ENCODE data around the gene ZNF500.

The ZNF500 gene

DNA sequence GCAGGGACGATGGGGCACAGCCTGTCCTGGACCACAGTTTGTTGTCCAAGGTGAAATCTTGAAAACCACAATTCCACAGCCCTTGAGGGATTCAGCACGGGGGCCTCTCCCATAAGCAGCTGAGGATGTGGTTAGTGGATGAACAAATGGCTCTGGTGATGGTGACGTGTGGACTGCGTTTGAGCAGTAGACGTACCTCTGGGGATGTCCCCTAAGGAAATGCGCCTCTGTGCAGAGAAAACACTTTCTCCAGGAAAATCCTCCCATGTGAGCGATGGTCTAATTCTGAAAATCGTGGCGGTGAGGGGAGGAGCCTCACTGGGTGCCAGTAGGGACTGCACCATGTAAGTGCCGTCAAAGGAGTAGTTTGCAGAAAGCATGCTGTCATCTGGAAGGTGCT lies 23.9 kb upstream of the ZNF500 start (continued):
- no peak for TF ChIP-seq ZBTB20 (tag by site-specific recombination; IDR thresholded peaks at IDR 0.05)
- no peak for TF ChIP-seq ZBTB1 (tag by site-specific recombination; IDR thresholded peaks at IDR 0.05)
- TF ChIP-seq TCF7L2 (IDR thresholded peaks at IDR 0.05; ENCODE audit: borderline replicate concordance, low read depth, low read length) = no peak
- TF ChIP-seq KLF10 (tag by site-specific recombination; IDR thresholded peaks at IDR 0.05) = no peak
- no peak for TF ChIP-seq GLI4 (tag by site-specific recombination; IDR thresholded peaks at IDR 0.05)
- no peak for TF ChIP-seq ZEB2 (tag by site-specific recombination; IDR thresholded peaks at IDR 0.05)

DNA sequence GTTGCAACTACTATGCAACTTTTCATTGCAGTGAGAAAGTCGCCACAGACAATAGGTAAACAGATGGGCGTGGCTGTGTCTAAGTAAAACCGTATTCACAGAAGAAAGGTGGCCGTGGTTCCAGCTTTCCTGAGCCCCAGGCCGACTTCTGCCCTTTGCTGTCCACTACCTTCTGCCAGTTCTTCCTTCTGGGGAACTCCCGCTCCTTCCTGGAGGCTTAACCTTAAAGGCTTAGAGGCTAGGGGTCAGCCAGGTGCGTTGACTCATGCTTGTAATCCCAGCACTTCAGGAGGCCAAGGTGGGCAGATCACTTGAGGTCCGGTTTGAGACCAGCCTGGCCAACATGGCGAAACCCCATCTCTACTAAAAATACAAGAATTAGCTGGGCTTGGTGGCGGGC lies 23.3 kb upstream of the ZNF500 start:
- POLR2A ChIA-PET = interaction anchor here (0.9 kb wide), 1 partner anchor 12 kb away, joined by 3 read pairs; the partner anchor contains the start of gene ROGDI
- Histone ChIP-seq H3K36me3 (ENCODE audit: control insufficient read depth in 2 of 2, insufficient read depth in 1 of 2, low read length in 2 of 2) (no peaks in the 10 kb centered on the region), H3K4me3 (ENCODE audit: low read depth, low read length) (no peak overlapping the region), H3K9me3 (ENCODE audit: control insufficient read depth, insufficient read depth, low read depth, low read length) (no peaks in the 10 kb centered on the region), H3K4me1 (ENCODE audit: control insufficient read depth, insufficient read depth, low read length) (no peaks in the 10 kb centered on the region), H3K27ac (ENCODE audit: extremely low read depth, low read depth, low read length) (no peak overlapping the region)
- CTCF ChIA-PET = interaction anchor here (0.8 kb wide), 1 partner anchor 10 kb away, joined by 3 read pairs; no protein-coding TSS in a partner anchor
- no peak for TF ChIP-seq RBAK (tag by site-specific recombination; IDR thresholded peaks at IDR 0.05)
- no peak for TF ChIP-seq ZXDB (tag by site-specific recombination; IDR thresholded peaks at IDR 0.05)
- TF ChIP-seq FEZF1 (tag by site-specific recombination; IDR thresholded peaks at IDR 0.05) = no peak
- no peak for TF ChIP-seq ZNF707 (tag by site-specific recombination; IDR thresholded peaks at IDR 0.05)
- no peak for TF ChIP-seq ZNF514 (tag by site-specific recombination; IDR thresholded peaks at IDR 0.05)
- TF ChIP-seq GLI4 (tag by site-specific recombination; IDR thresholded peaks at IDR 0.05) = no peak
- TF ChIP-seq ZNF112 (tag by site-specific recombination; IDR thresholded peaks at IDR 0.05) = no peak
- TF ChIP-seq ZNF621 (tag by site-specific recombination; IDR thresholded peaks at IDR 0.05) = no peak
- no peak for TF ChIP-seq ZNF23 (tag by site-specific recombination; IDR thresholded peaks at IDR 0.05; ENCODE audit: borderline replicate concordance)
- no peak for TF ChIP-seq ZNF404 (tag by site-specific recombination; IDR thresholded peaks at IDR 0.05)
- no peak for TF ChIP-seq ZFP37 (tag by site-specific recombination; IDR thresholded peaks at IDR 0.05)
- TF ChIP-seq, protein P1, sequence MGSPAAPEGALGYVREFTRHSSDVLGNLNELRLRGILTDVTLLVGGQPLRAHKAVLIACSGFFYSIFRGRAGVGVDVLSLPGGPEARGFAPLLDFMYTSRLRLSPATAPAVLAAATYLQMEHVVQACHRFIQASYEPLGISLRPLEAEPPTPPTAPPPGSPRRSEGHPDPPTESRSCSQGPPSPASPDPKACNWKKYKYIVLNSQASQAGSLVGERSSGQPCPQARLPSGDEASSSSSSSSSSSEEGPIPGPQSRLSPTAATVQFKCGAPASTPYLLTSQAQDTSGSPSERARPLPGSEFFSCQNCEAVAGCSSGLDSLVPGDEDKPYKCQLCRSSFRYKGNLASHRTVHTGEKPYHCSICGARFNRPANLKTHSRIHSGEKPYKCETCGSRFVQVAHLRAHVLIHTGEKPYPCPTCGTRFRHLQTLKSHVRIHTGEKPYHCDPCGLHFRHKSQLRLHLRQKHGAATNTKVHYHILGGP (tag by site-specific recombination; IDR thresholded peaks at IDR 0.05) = no peak

DNA sequence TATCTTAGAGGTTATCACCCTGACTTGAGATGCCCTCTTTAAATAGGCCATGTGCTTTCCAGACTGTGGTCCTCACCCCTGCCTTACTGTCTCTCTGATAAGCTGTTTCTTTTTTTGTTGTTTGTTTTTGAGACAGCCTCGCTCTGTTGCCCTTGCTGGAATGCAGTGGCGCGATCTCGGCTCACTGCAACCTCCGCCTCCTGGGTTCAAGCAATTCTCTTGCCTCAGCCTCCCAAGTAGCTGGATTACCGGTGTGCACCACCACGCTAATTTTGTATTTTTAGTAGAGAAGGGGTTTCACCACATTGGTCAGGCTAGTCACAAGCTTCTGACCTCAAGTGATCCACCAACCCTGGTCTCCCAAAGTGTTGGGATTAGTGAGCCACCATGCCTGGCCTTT lies 21.9 kb upstream of the ZNF500 start:
- ChIA-PET CTCF (interaction anchor here (0.6 kb wide), 1 partner anchor 437 kb away, joined by 5 read pairs; no protein-coding TSS in a partner anchor), POLR2A (interaction anchor here (3.3 kb wide), 1 partner anchor 13 kb away, joined by 19 read pairs; the partner anchor contains the start of gene ROGDI)
- Histone ChIP-seq H3K9me3 (ENCODE audit: control insufficient read depth, insufficient read depth, low read depth, low read length) (no peaks in the 10 kb centered on the region), H3K27ac (ENCODE audit: extremely low read depth, low read depth, low read length) (no peak overlapping the region), H3K36me3 (ENCODE audit: control insufficient read depth in 2 of 2, insufficient read depth in 1 of 2, low read length in 2 of 2) (no peaks in the 10 kb centered on the region), H3K4me1 (ENCODE audit: control insufficient read depth, insufficient read depth, low read length) (no peaks in the 10 kb centered on the region), H3K4me3 (ENCODE audit: low read depth, low read length) (no peak overlapping the region)
- TF ChIP-seq ZNF221 (tag by site-specific recombination; IDR thresholded peaks at IDR 0.05; ENCODE audit: borderline replicate concordance) = no peak
- no peak for TF ChIP-seq EGR2 (tag by site-specific recombination; IDR thresholded peaks at IDR 0.05; ENCODE audit: low read depth)

DNA sequence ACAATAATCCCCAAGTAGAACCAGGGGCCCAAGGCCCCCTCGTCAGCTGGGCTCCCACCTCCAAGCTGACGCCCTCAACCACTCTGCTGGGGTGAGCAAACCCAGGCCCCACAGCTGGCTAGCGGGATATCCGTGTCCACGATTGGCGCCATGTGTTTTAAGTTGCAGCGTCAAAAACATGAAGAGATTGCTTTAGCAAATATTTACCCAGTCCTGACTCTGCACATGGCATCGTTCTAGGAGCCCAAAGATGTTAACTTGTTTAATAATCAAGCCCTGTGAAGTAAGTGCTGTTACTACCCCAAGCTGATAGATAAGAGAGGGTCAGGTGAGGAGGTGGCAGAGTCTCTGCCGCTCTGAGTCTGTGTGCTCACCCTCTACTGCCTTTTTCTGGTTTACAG lies 21.5 kb upstream of the ZNF500 start:
- Histone ChIP-seq H3K36me3 (ENCODE audit: control insufficient read depth in 2 of 2, insufficient read depth in 1 of 2, low read length in 2 of 2) (no peaks in the 10 kb centered on the region), H3K4me3 (ENCODE audit: low read depth, low read length) (no peak overlapping the region), H3K27ac (ENCODE audit: extremely low read depth, low read depth, low read length) (no peak overlapping the region), H3K4me1 (ENCODE audit: control insufficient read depth, insufficient read depth, low read length) (no peaks in the 10 kb centered on the region), H3K9me3 (ENCODE audit: control insufficient read depth, insufficient read depth, low read depth, low read length) (no peaks in the 10 kb centered on the region)
- ChIA-PET POLR2A (interaction anchor here (3.3 kb wide), 1 partner anchor 13 kb away, joined by 19 read pairs; the partner anchor contains the start of gene ROGDI), CTCF (interaction anchor here (0.6 kb wide), 1 partner anchor 437 kb away, joined by 5 read pairs; no protein-coding TSS in a partner anchor)
- 0 out of 2 replicates have a peak, but pooled peaks have one; percentile 8 for TF ChIP-seq GLIS1 (tag by site-specific recombination; IDR thresholded peaks at IDR 0.05)
- TF ChIP-seq MZF1 (tag by site-specific recombination; IDR thresholded peaks at IDR 0.05; ENCODE audit: borderline replicate concordance) = no peak

Data from HEK293 (cell line).